ENCODE results near the gene SMOC2. TPM values are rescaled to one million over a fixed set of nuclear protein-coding genes. Genes with fewer than 3 reads are reported as not detected.

The SMOC2 gene
- total and polyA plus RNA-seq, 2 donors (not counting 1 experiment from before 2014, with no cell fraction given) = 0.37 TPM; not detected in 1

GRCh38 chr6:168417679-168418557 lies 23.1 kb upstream of the SMOC2 start:
- Histone ChIP-seq H3K9me3 (ENCODE audit: control extremely low read depth in 1 of 3, control insufficient read depth in 2 of 3, insufficient read depth in 1 of 3, low read length in 2 of 3) (peaks cover 0 to 27% (median 0%) of the 10 kb centered on the region in 3 donors), H3K36me3 (replicated peaks in 1 of 2; ENCODE audit: control extremely low read depth in 1 of 2, control insufficient read depth in 1 of 2, extremely low read depth in 1 of 2, insufficient read depth in 2 of 2, low read length in 1 of 2) (no peaks in the 10 kb centered on the region), H3K27me3 (replicated peaks in 1 of 4; ENCODE audit: control extremely low read depth in 1 of 4, control insufficient read depth in 3 of 4, insufficient read depth in 4 of 4, low read length in 3 of 4) (no peaks in the 10 kb centered on the region), H3K79me2 (ENCODE audit: control insufficient read depth, insufficient read depth, low read length) (no peaks in the 10 kb centered on the region), H3K9ac (ENCODE audit: low read length) (no peak overlapping the region), H3K27ac (ENCODE audit: low read length in 2 of 2) (no peak overlapping the region), H4K20me1 (ENCODE audit: control insufficient read depth, insufficient read depth, low read length, poor library complexity, severe bottlenecking) (no peaks in the 10 kb centered on the region), H3K4me3 (ENCODE audit: control extremely low read depth in 1 of 5, extremely low read depth in 1 of 5, insufficient read depth in 1 of 5, low read depth in 2 of 5, low read length in 4 of 5) (no peak overlapping the region), H2AFZ (ENCODE audit: insufficient read depth, low read depth, low read length, poor library complexity, severe bottlenecking) (no peak overlapping the region), H3K4me2 (replicated peaks; ENCODE audit: low read depth, low read length, poor library complexity, severe bottlenecking) (no peak overlapping the region), H3K4me1 (ENCODE audit: control insufficient read depth in 2 of 2, insufficient read depth in 2 of 2, low read length in 2 of 2) (no peaks in the 10 kb centered on the region)
- Mint-ChIP-seq H3K27ac (no peak overlapping the region), H3K9me3 (ENCODE audit: insufficient read depth) (no peaks in the 10 kb centered on the region), H3K4me3 (no peak overlapping the region), H3K27me3 (no peaks in the 10 kb centered on the region), H3K4me1 (no peaks in the 10 kb centered on the region)
- WGBS (ENCODE audit: insufficient coverage) = 69% methylated on average over 17 of the region's 19 CpGs
- intact Hi-C loops (cut with micrococcal nuclease) = no loop called here
- ChIA-PET CTCF (no interaction called here), POLR2A (no interaction called here)
- ATAC-seq (ENCODE audit: low read depth) (no peak), DNase-seq (no peak)
- no peak for TF ChIP-seq EZH2 (IDR thresholded peaks at IDR 0.05; ENCODE audit: borderline replicate concordance, insufficient read depth, low read depth, low read length, poor library complexity, severe bottlenecking)
- TF ChIP-seq CTCF (IDR thresholded peaks at IDR 0.05) = no peak

- H3K4me1 Mint-ChIP-seq = no peaks in the 10 kb centered on the region
- no peak for ATAC-seq (ENCODE audit: low read depth)
Measured at GRCh38 chr6:168418711-168419121, 22.3 kb upstream of the SMOC2 start.

More at GRCh38 chr6:168418711-168419121, 22.3 kb upstream of the SMOC2 start:
- Histone ChIP-seq H3K4me2 (replicated peaks; ENCODE audit: low read depth, low read length, poor library complexity, severe bottlenecking) (no peak overlapping the region), H3K27ac (ENCODE audit: low read length in 2 of 2) (no peak overlapping the region), H3K36me3 (replicated peaks in 1 of 2; ENCODE audit: control extremely low read depth in 1 of 2, control insufficient read depth in 1 of 2, extremely low read depth in 1 of 2, insufficient read depth in 2 of 2, low read length in 1 of 2) (no peaks in the 10 kb centered on the region), H3K27me3 (replicated peaks in 1 of 4; ENCODE audit: control extremely low read depth in 1 of 4, control insufficient read depth in 3 of 4, insufficient read depth in 4 of 4, low read length in 3 of 4) (no peaks in the 10 kb centered on the region), H3K4me3 (ENCODE audit: control extremely low read depth in 1 of 5, extremely low read depth in 1 of 5, insufficient read depth in 1 of 5, low read depth in 2 of 5, low read length in 4 of 5) (no peak overlapping the region), H3K79me2 (ENCODE audit: control insufficient read depth, insufficient read depth, low read length) (no peaks in the 10 kb centered on the region), H3K9me3 (ENCODE audit: control extremely low read depth in 1 of 3, control insufficient read depth in 2 of 3, insufficient read depth in 1 of 3, low read length in 2 of 3) (peaks cover 0 to 25% (median 0%) of the 10 kb centered on the region in 3 donors), H4K20me1 (ENCODE audit: control insufficient read depth, insufficient read depth, low read length, poor library complexity, severe bottlenecking) (no peaks in the 10 kb centered on the region), H3K4me1 (ENCODE audit: control insufficient read depth in 2 of 2, insufficient read depth in 2 of 2, low read length in 2 of 2) (no peaks in the 10 kb centered on the region), H2AFZ (ENCODE audit: insufficient read depth, low read depth, low read length, poor library complexity, severe bottlenecking) (no peak overlapping the region), H3K9ac (ENCODE audit: low read length) (no peak overlapping the region)
- Mint-ChIP-seq H3K27ac (no peak overlapping the region), H3K27me3 (no peaks in the 10 kb centered on the region), H3K4me3 (no peak overlapping the region), H3K9me3 (ENCODE audit: insufficient read depth) (no peaks in the 10 kb centered on the region)
- ChIA-PET CTCF (no interaction called here), POLR2A (no interaction called here)
- no peak for DNase-seq
- 87% methylated on average over 5 of the region's 7 CpGs for WGBS (ENCODE audit: insufficient coverage)
- TF ChIP-seq EZH2 (IDR thresholded peaks at IDR 0.05; ENCODE audit: borderline replicate concordance, insufficient read depth, low read depth, low read length, poor library complexity, severe bottlenecking) (no peak), CTCF (IDR thresholded peaks at IDR 0.05) (no peak)
- intact Hi-C loops (cut with micrococcal nuclease) = no loop called here

All from B cell (primary cell).